CD4-positive, CD25-positive, alpha-beta regulatory T cell (primary cell): ENCODE data around the gene AJAP1. TPM values are rescaled to one million over a fixed set of nuclear protein-coding genes. Genes with fewer than 3 reads are reported as not detected.

Source experiments
- ATAC-seq, 2 donors: fragments of 150-1000 bp; cut with Tn5 transposase; one replicate each; pipeline ENCODE4 v1.10.0; 2021; ENCODE audit warnings: low read depth in 2 of 2, moderate number of reproducible peaks in 2 of 2, moderate library complexity in 1 of 2
- DNase-seq, 3 donors: peaks; one replicate each; pipeline versions ENCODE4 v3.0.0 to v3.0.0-alpha.2; 2012 to 2022; ENCODE audit warnings: mixed read lengths in 1 of 3
- H3K27ac ChIP-seq: one replicate; pipeline ENCODE4 v1.7.0; 2013; ENCODE audit warnings: mild to moderate bottlenecking, low read length; ENCODE audit not compliant: insufficient read depth, poor library complexity, severe bottlenecking
- H3K27me3 ChIP-seq: one replicate; pipeline ENCODE4 v1.7.0; 2013; ENCODE audit warnings: low read length; ENCODE audit not compliant: control insufficient read depth, insufficient read depth
- H3K36me3 ChIP-seq: one replicate; pipeline ENCODE4 v1.7.0; 2013; ENCODE audit warnings: mild to moderate bottlenecking, low read length, moderate library complexity; ENCODE audit not compliant: control insufficient read depth, insufficient read depth
- H3K4me1 ChIP-seq: 2 replicates; pipeline ENCODE4 v1.7.0; 2013; ENCODE audit warnings: mild to moderate bottlenecking, low read length; ENCODE audit not compliant: insufficient read depth, control insufficient read depth, poor library complexity, severe bottlenecking
- H3K4me3 ChIP-seq: one replicate; pipeline ENCODE4 v1.7.0; 2013; ENCODE audit warnings: low read depth, mild to moderate bottlenecking, low read length, moderate library complexity
- H3K9me3 ChIP-seq, 2 experiments: 1 replicate in 1 of 2; 2 replicates in 1 of 2; pipeline ENCODE4 v1.7.0; 2013; ENCODE audit warnings: low read length in 2 of 2, mild to moderate bottlenecking in 1 of 2, moderate library complexity in 1 of 2; ENCODE audit not compliant: control insufficient read depth in 2 of 2
- H3K27ac Mint-ChIP-seq, 3 donors: one replicate each; pipeline ENCODE4 v1.8.0; 2020 to 2022; ENCODE audit warnings: mild to moderate bottlenecking in 3 of 3, mixed read lengths in 3 of 3, moderate library complexity in 2 of 3
- H3K27me3 Mint-ChIP-seq: one replicate; pipeline ENCODE4 v1.8.0; 2022; ENCODE audit warnings: mild to moderate bottlenecking, mixed read lengths
- H3K36me3 Mint-ChIP-seq: one replicate; pipeline ENCODE4 v1.8.0; 2020; ENCODE audit warnings: mixed read lengths
- H3K4me1 Mint-ChIP-seq, 4 donors: one replicate each; pipeline ENCODE4 v1.8.0; 2020 to 2022; ENCODE audit warnings: mixed read lengths in 4 of 4, mild to moderate bottlenecking in 1 of 4
- H3K4me3 Mint-ChIP-seq, 4 donors: one replicate each; pipeline ENCODE4 v1.8.0; 2020 to 2022; ENCODE audit warnings: mild to moderate bottlenecking in 4 of 4, mixed read lengths in 4 of 4, moderate library complexity in 3 of 4
- H3K9me3 Mint-ChIP-seq, 7 donors: one replicate each; pipeline ENCODE4 v1.8.0; 2020 to 2022; ENCODE audit warnings: mixed read lengths in 7 of 7, mild to moderate bottlenecking in 3 of 7, moderate library complexity in 2 of 7
- polyA plus RNA-seq, 4 donors: library from polyadenylated mRNA; unstranded; fragments of 300-500 nt; fragmentation: Illumina TruSeq; gene quantifications; one replicate each; pipeline ENCODE4 v1.2.3, GENCODE V29; 2021
- total RNA-seq: library from RNA; stranded (reverse); gene quantifications from one replicate; pipeline ENCODE4 v1.2.3, GENCODE V29; 2022

The AJAP1 gene
- total and polyA plus RNA-seq, 5 donors from 2014 or later: 0.10 to 0.41 (median 0.37) TPM; not detected in 2

- ATAC-seq (no peak), DNase-seq (no peak)
- H3K4me3 Mint-ChIP-seq: no peak overlapping the region
- H3K4me3 ChIP-seq: no peak overlapping the region
- H3K36me3 ChIP-seq: no peaks in the 10 kb centered on the region
- H3K9me3 ChIP-seq: peaks cover 0 to 5% of the 10 kb centered on the region in 2 experiments
- peaks cover 3% of the 10 kb centered on the region for H3K27me3 ChIP-seq
- no peaks in the 10 kb centered on the region for H3K4me1 ChIP-seq
- H3K27me3 Mint-ChIP-seq: peaks cover 4% of the 10 kb centered on the region
- no peak overlapping the region for H3K27ac ChIP-seq
- no peaks in the 10 kb centered on the region for H3K4me1 Mint-ChIP-seq
- H3K27ac Mint-ChIP-seq: no peak overlapping the region
- H3K36me3 Mint-ChIP-seq: no peaks in the 10 kb centered on the region
- peaks cover 0 to 10% (median 2%) of the 10 kb centered on the region in 7 donors for H3K9me3 Mint-ChIP-seq
Observed at GRCh38 chr1:4838231-4838630, 183.8 kb downstream of the AJAP1 start.
